Colonic mucosa (tissue), 4 donors: Measurements from ENCODE around the gene DOCK7. TPM values are rescaled to one million over a fixed set of nuclear protein-coding genes. Genes with fewer than 3 reads are reported as not detected.

Experiments
- DNase-seq: peaks from one replicate; pipeline ENCODE4 v3.0.0-alpha.2; 2020
- H3K27ac ChIP-seq: fragments of 200-600 bp; one replicate; pipeline ENCODE4 v1.8.0; 2021
- H3K27me3 ChIP-seq: fragments of 200-600 bp; one replicate; pipeline ENCODE4 v1.8.0; 2021
- H3K36me3 ChIP-seq: fragments of 200-600 bp; one replicate; pipeline ENCODE4 v1.8.0; 2021
- H3K4me1 ChIP-seq: fragments of 200-600 bp; one replicate; pipeline ENCODE4 v1.8.0; 2021; ENCODE audit warnings: mild to moderate bottlenecking
- H3K4me3 ChIP-seq: fragments of 200-600 bp; one replicate; pipeline ENCODE4 v1.8.0; 2021
- H3K9ac ChIP-seq, 2 donors: one replicate each; pipeline ENCODE4 v1.7.0; 2013; ENCODE audit warnings: control low read depth in 2 of 2, low read depth in 2 of 2, low read length in 2 of 2
- H3K9me3 ChIP-seq: fragments of 200-600 bp; one replicate; pipeline ENCODE4 v1.8.0; 2021
- intact Hi-C: fragments of 100-400 bp; cut with DNase I; formaldehyde crosslinking; loops from one replicate; pipeline ENCODE4 v1.14.1; 2022
- total RNA-seq, 2 donors: library from RNA; stranded (reverse); fragmentation: NEBNext Ultra II Directional in 1 of 2; extraction: Animal tissue kit (Norgen Biotek cat#: 25700) in 1 of 2; gene quantifications; one replicate each; pipeline ENCODE4 v1.2.1, GENCODE V29; 2021
- TF ChIP-seq, protein P1 (sequence below): fragments of 200-600 bp; IDR thresholded peaks from one replicate; pipeline ENCODE4 v1.8.0; 2022; ENCODE audit warnings: antibody characterized with exemption, mild to moderate bottlenecking
- donor health status: healthy.
- donor health status: DM: no; HTN: no; CAD: no.
- donor health status: DM: no; HTN: no; CAD: no.

DOCK7 gene
- total RNA-seq, 2 donors from 2014 or later = 44.9 to 53.7 TPM

DNA sequence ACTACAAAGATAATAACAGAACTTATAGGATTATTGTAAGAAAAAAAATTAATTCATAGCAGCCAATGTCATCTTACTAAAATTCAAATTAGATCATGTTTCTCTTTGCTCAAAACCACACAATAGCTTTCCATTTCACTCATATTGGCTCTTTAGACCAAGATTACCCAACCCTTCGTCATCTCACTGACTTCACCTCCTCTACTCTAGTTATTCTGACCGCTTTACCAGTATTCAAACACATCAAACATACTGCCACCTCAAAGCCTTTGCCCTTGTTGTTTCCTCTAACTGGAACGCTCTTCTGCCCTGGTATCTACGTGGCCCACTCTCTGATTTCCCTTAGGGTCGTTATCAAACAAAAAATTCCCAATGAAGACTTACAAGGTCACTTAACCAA lies 89.1 kb downstream of the DOCK7 start:
- Histone ChIP-seq H3K4me3 (no peak overlapping the region), H3K36me3 (no peaks in the 10 kb centered on the region), H3K9ac (no peak overlapping the region), H3K4me1 (no peaks in the 10 kb centered on the region), H3K9me3 (no peaks in the 10 kb centered on the region), H3K27ac (no peak overlapping the region), H3K27me3 (no peaks in the 10 kb centered on the region)
- TF ChIP-seq, protein P1, sequence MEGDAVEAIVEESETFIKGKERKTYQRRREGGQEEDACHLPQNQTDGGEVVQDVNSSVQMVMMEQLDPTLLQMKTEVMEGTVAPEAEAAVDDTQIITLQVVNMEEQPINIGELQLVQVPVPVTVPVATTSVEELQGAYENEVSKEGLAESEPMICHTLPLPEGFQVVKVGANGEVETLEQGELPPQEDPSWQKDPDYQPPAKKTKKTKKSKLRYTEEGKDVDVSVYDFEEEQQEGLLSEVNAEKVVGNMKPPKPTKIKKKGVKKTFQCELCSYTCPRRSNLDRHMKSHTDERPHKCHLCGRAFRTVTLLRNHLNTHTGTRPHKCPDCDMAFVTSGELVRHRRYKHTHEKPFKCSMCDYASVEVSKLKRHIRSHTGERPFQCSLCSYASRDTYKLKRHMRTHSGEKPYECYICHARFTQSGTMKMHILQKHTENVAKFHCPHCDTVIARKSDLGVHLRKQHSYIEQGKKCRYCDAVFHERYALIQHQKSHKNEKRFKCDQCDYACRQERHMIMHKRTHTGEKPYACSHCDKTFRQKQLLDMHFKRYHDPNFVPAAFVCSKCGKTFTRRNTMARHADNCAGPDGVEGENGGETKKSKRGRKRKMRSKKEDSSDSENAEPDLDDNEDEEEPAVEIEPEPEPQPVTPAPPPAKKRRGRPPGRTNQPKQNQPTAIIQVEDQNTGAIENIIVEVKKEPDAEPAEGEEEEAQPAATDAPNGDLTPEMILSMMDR = no peak
- DNase-seq = no peak
- intact Hi-C loops = no loop called here

DNA sequence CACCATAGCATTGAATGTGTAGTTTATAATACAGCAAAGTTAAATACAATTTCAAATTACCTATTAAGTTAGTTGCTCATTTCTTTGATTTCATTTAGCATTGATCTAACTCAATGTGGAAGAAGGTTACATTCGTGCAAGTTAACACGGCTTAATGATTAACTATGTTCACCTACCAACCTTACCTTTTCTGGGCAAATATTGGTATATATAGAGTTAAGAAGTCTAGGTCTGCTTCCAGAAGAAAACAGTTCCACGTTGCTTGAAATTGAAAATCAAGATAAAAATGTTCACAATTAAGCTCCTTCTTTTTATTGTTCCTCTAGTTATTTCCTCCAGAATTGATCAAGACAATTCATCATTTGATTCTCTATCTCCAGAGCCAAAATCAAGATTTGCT lies 90.9 kb downstream of the DOCK7 start, which contains the start of gene ANGPTL3:
ANGPTL3 (plus strand) TSS at position 240 of the 400 bp plus-strand sequence; CDS start at position 287, 47 bp downstream.
- TF ChIP-seq, protein P1 = no peak
- Histone ChIP-seq H3K4me1 (no peaks in the 10 kb centered on the region), H3K36me3 (no peaks in the 10 kb centered on the region), H3K27ac (no peak within 1 kb of the TSS), H3K27me3 (no peaks in the 10 kb centered on the region), H3K4me3 (no peak within 1 kb of the TSS), H3K9me3 (no peaks in the 10 kb centered on the region), H3K9ac (no peak within 1 kb of the TSS)
- intact Hi-C loops = no loop called here
- no peak for DNase-seq

DNA sequence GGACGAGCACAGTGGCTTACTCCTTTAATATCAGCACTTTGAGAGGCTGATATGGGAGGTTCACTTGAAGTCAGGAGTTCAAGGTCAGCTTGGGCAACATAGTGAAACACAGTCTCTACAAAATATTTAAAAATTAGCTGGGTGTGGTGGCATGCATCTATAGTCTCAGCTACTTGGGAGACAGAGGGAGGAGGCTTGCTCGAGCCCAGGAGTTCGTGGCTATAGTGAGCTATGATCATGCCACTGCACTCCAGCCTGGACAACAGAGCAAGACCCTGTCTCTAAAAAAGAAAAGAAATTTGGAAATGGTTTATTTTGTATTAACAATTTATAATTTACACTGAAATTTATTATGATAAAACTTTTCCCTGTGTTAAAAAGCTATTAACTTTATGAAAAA lies 92.5 kb downstream of the DOCK7 start:
- intact Hi-C loops = no loop called here
- Histone ChIP-seq H3K27ac (no peak overlapping the region), H3K36me3 (no peaks in the 10 kb centered on the region), H3K4me1 (no peaks in the 10 kb centered on the region), H3K9me3 (no peaks in the 10 kb centered on the region), H3K27me3 (no peaks in the 10 kb centered on the region), H3K9ac (no peak overlapping the region), H3K4me3 (no peak overlapping the region)
- no peak for DNase-seq
- TF ChIP-seq, protein P1 = no peak

DNA sequence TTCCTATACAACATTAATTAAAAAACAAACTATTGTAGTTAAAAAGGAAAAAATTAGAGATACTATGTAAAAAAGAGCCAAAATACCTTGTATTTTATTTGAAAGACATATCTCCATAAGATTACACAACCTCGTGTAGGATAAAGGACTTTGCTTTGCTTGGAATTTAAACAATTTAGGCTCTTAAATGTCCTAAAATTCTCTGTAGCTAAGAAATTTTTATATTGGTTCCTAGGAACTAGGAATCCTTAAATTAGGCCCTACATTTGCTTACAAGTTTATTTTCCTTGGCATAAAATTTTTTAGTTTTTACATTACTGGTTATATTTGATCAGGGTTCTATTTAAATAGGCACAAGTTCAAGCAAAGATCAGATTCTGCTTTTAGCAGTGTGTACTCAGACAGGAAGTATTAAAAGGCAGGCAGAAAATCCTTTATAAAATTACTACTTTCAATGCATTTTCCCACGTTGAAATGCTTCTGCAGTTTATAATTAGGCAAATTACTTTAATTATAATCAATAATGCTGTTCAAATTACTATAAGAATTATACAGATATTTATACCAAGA lies 94.3 kb downstream of the DOCK7 start:
- Histone ChIP-seq H3K9me3 (no peaks in the 10 kb centered on the region), H3K27ac (no peak overlapping the region), H3K4me3 (no peak overlapping the region), H3K4me1 (no peaks in the 10 kb centered on the region), H3K27me3 (no peaks in the 10 kb centered on the region), H3K9ac (no peak overlapping the region), H3K36me3 (no peaks in the 10 kb centered on the region)
- intact Hi-C loops = no loop called here
- TF ChIP-seq, protein P1 = no peak
- DNase-seq = no peak

DNA sequence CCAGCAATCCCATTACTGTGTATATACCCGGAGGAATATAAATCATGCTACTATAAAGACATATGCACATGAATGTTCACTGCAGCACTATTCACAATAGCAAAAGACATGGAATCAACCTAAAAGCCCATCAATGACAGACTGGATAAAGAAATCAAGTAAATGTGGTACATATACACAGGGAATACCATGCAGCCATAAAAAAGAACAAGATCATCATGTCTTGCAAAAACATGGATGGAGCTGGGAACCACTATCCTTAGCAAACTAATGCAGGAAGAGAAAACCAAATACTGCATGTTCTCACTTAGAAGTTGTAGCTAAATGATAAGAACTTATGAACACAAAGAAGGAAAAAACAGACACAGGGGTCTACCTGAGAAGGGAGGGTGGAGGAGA lies 97.2 kb downstream of the DOCK7 start:
- no peak overlapping the region for H3K27ac ChIP-seq
- TF ChIP-seq, protein P1 = no peak
- no peak overlapping the region for H3K4me3 ChIP-seq
- no peaks in the 10 kb centered on the region for H3K27me3 ChIP-seq
- H3K36me3 ChIP-seq = no peaks in the 10 kb centered on the region
- H3K9me3 ChIP-seq = no peaks in the 10 kb centered on the region
- no peak for DNase-seq
- H3K9ac ChIP-seq = no peak overlapping the region
- no peaks in the 10 kb centered on the region for H3K4me1 ChIP-seq
- intact Hi-C loops = no loop called here
